ENCODE data around the gene TASP1. TPM values are rescaled to one million over a fixed set of nuclear protein-coding genes. Genes with fewer than 3 reads are reported as not detected.

TASP1 gene
- total and polyA plus RNA-seq, 2 donors = 11.0 to 22.4 TPM

GRCh38 chr20:13449868-13450434 lies 188.8 kb downstream of the TASP1 start:
- WGBS = 86% methylated on average over 3 of the region's 3 CpGs
- no peak for DNase-seq (ENCODE audit: extremely low spot score)
- Histone ChIP-seq H3K36me3 (ENCODE audit: insufficient read depth) (no peaks in the 10 kb centered on the region), H3K4me3 (ENCODE audit: low read depth, low read length) (no peak overlapping the region), H3K27ac (ENCODE audit: low read depth) (no peak overlapping the region), H3K4me1 (ENCODE audit: insufficient read depth) (no peaks in the 10 kb centered on the region)

- Histone ChIP-seq H3K4me1 (ENCODE audit: insufficient read depth) (no peaks in the 10 kb centered on the region), H3K4me3 (ENCODE audit: low read depth, low read length) (no peak overlapping the region), H3K27ac (ENCODE audit: low read depth) (no peak overlapping the region), H3K36me3 (ENCODE audit: insufficient read depth) (no peaks in the 10 kb centered on the region)
- no peak for DNase-seq (ENCODE audit: extremely low spot score)
Observed at GRCh38 chr20:13447385-13448180, 191.1 kb downstream of the TASP1 start.

- no peak for DNase-seq (ENCODE audit: extremely low spot score)
- H3K27ac ChIP-seq (ENCODE audit: low read depth) = no peak overlapping the region
- H3K4me1 ChIP-seq (ENCODE audit: insufficient read depth) = no peaks in the 10 kb centered on the region
- H3K36me3 ChIP-seq (ENCODE audit: insufficient read depth) = no peaks in the 10 kb centered on the region
- WGBS = 88% methylated on average over 2 of the region's 2 CpGs
- no peak overlapping the region for H3K4me3 ChIP-seq (ENCODE audit: low read depth, low read length)
Observed at GRCh38 chr20:13443690-13444089, 195.0 kb downstream of the TASP1 start.

GRCh38 chr20:13442986-13443385 lies 195.7 kb downstream of the TASP1 start:
- WGBS = 95% methylated on average over 1 of the region's 1 CpG
- no peak overlapping the region for H3K27ac ChIP-seq (ENCODE audit: low read depth)
- DNase-seq (ENCODE audit: extremely low spot score) = no peak
- no peaks in the 10 kb centered on the region for H3K4me1 ChIP-seq (ENCODE audit: insufficient read depth)
- H3K4me3 ChIP-seq (ENCODE audit: low read depth, low read length) = no peak overlapping the region
- H3K36me3 ChIP-seq (ENCODE audit: insufficient read depth) = no peaks in the 10 kb centered on the region

GRCh38 chr20:13441388-13441787 lies 197.3 kb downstream of the TASP1 start:
- H3K4me1 ChIP-seq (ENCODE audit: insufficient read depth) = no peaks in the 10 kb centered on the region
- H3K4me3 ChIP-seq (ENCODE audit: low read depth, low read length) = no peak overlapping the region
- DNase-seq (ENCODE audit: extremely low spot score) = no peak
- no peak overlapping the region for H3K27ac ChIP-seq (ENCODE audit: low read depth)
- no peaks in the 10 kb centered on the region for H3K36me3 ChIP-seq (ENCODE audit: insufficient read depth)

- no peaks in the 10 kb centered on the region for H3K36me3 ChIP-seq (ENCODE audit: insufficient read depth)
- H3K4me1 ChIP-seq (ENCODE audit: insufficient read depth) = no peaks in the 10 kb centered on the region
- 69% methylated on average over 7 of the region's 7 CpGs for WGBS
- no peak overlapping the region for H3K4me3 ChIP-seq (ENCODE audit: low read depth, low read length)
- H3K27ac ChIP-seq (ENCODE audit: low read depth) = no peak overlapping the region
- no peak for DNase-seq (ENCODE audit: extremely low spot score)
Observed at GRCh38 chr20:13436530-13436929, 202.2 kb downstream of the TASP1 start.

GRCh38 chr20:13432126-13432525 lies 206.6 kb downstream of the TASP1 start:
- no peak overlapping the region for H3K27ac ChIP-seq (ENCODE audit: low read depth)
- H3K4me3 ChIP-seq (ENCODE audit: low read depth, low read length) = no peak overlapping the region
- DNase-seq (ENCODE audit: extremely low spot score) = no peak

GRCh38 chr20:13430346-13431002 lies 208.3 kb downstream of the TASP1 start:
- Histone ChIP-seq H3K4me3 (ENCODE audit: low read depth, low read length) (no peak overlapping the region), H3K36me3 (ENCODE audit: insufficient read depth) (no peaks in the 10 kb centered on the region), H3K27ac (ENCODE audit: low read depth) (no peak overlapping the region), H3K4me1 (ENCODE audit: insufficient read depth) (no peaks in the 10 kb centered on the region)
- WGBS = 93% methylated on average over 9 of the region's 9 CpGs
- no peak for DNase-seq (ENCODE audit: extremely low spot score)

More at GRCh38 chr20:13432126-13432525, 206.6 kb downstream of the TASP1 start:
- Histone ChIP-seq H3K4me1 (ENCODE audit: insufficient read depth) (no peaks in the 10 kb centered on the region), H3K36me3 (ENCODE audit: insufficient read depth) (no peaks in the 10 kb centered on the region)
- WGBS = 96% methylated on average over 1 of the region's 1 CpG

GRCh38 chr20:13428684-13429083 lies 210.0 kb downstream of the TASP1 start:
- Histone ChIP-seq H3K27ac (ENCODE audit: low read depth) (no peak overlapping the region), H3K4me1 (ENCODE audit: insufficient read depth) (no peaks in the 10 kb centered on the region), H3K36me3 (ENCODE audit: insufficient read depth) (no peaks in the 10 kb centered on the region), H3K4me3 (ENCODE audit: low read depth, low read length) (no peak overlapping the region)
- no peak for DNase-seq (ENCODE audit: extremely low spot score)
- WGBS = 95% methylated on average over 1 of the region's 1 CpG

- no peaks in the 10 kb centered on the region for H3K4me1 ChIP-seq (ENCODE audit: insufficient read depth)
- no peak overlapping the region for H3K27ac ChIP-seq (ENCODE audit: low read depth)
- 48% methylated on average over 3 of the region's 3 CpGs for WGBS
- no peaks in the 10 kb centered on the region for H3K36me3 ChIP-seq (ENCODE audit: insufficient read depth)
- DNase-seq (ENCODE audit: extremely low spot score) = no peak
- H3K4me3 ChIP-seq (ENCODE audit: low read depth, low read length) = no peak overlapping the region
Observed at GRCh38 chr20:13426870-13427269, 211.9 kb downstream of the TASP1 start.

GRCh38 chr20:13425381-13426135 lies 213.2 kb downstream of the TASP1 start:
- Histone ChIP-seq H3K4me3 (ENCODE audit: low read depth, low read length) (no peak overlapping the region), H3K4me1 (ENCODE audit: insufficient read depth) (no peaks in the 10 kb centered on the region), H3K36me3 (ENCODE audit: insufficient read depth) (no peaks in the 10 kb centered on the region), H3K27ac (ENCODE audit: low read depth) (no peak overlapping the region)
- DNase-seq (ENCODE audit: extremely low spot score) = no peak
- WGBS = 37% methylated on average over 4 of the region's 4 CpGs

GRCh38 chr20:13424174-13424833 lies 214.4 kb downstream of the TASP1 start:
- no peak overlapping the region for H3K4me3 ChIP-seq (ENCODE audit: low read depth, low read length)
- no peak overlapping the region for H3K27ac ChIP-seq (ENCODE audit: low read depth)
- H3K4me1 ChIP-seq (ENCODE audit: insufficient read depth) = no peaks in the 10 kb centered on the region
- 93% methylated on average over 5 of the region's 5 CpGs for WGBS
- DNase-seq (ENCODE audit: extremely low spot score) = no peak
- no peaks in the 10 kb centered on the region for H3K36me3 ChIP-seq (ENCODE audit: insufficient read depth)

GRCh38 chr20:13423472-13424173 lies 215.1 kb downstream of the TASP1 start:
- Histone ChIP-seq H3K27ac (ENCODE audit: low read depth) (no peak overlapping the region), H3K4me1 (ENCODE audit: insufficient read depth) (no peaks in the 10 kb centered on the region), H3K4me3 (ENCODE audit: low read depth, low read length) (no peak overlapping the region), H3K36me3 (ENCODE audit: insufficient read depth) (no peaks in the 10 kb centered on the region)
- WGBS = 92% methylated on average over 4 of the region's 4 CpGs
- no peak for DNase-seq (ENCODE audit: extremely low spot score)
